ENCODE measurements around the gene SHQ1. TPM values are rescaled to one million over a fixed set of nuclear protein-coding genes. Genes with fewer than 3 reads are reported as not detected.

SHQ1 gene
- total and polyA plus RNA-seq, 4 donors, result 7.3 to 25.0 (median 16.0) TPM

DNA sequence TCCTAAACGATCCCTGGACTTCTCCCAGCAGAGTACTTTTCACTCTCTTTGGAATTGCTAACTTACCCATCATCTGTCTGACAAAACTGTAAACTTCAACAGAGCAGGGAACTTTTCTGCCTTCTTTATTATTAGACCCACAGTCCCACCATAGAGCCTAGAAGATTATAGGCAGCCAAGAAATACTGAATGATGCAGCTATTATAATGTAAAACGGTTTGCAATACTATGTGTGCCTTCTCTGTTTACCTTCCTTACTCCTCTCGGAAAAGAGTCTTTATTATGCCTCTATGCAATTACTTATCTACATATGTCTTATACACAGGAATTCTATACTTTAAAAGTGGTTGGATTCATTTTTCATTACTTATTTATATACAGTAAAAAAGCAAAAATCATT is 36.0 kb downstream of the SHQ1 start:
- WGBS, 2 donors, result 78 to 89% methylated on average over 3 of the region's 3 CpGs
- no peaks in the 10 kb centered on the region for H3K9me3 ChIP-seq (ENCODE audit: control insufficient read depth in 4 of 4, insufficient read depth in 3 of 4, low read length in 3 of 4)
- H3K4me1 ChIP-seq (ENCODE audit: control insufficient read depth in 5 of 5, insufficient read depth in 5 of 5, low read length in 5 of 5), result peaks cover 0 to 25% (median 14%) of the 10 kb centered on the region in 5 donors
- no peak overlapping the region for H3K27ac ChIP-seq (ENCODE audit: low read depth in 1 of 2, low read length in 1 of 2)
- H3K36me3 ChIP-seq (ENCODE audit: control insufficient read depth in 4 of 4, insufficient read depth in 4 of 4, low read length in 4 of 4), result peaks cover 2 to 5% (median 3%) of the 10 kb centered on the region in 4 donors
- ATAC-seq (ENCODE audit: insufficient read depth, low FRiP score) (no peak), DNase-seq (no peak)
- H3K27me3 ChIP-seq (ENCODE audit: control insufficient read depth in 3 of 3, insufficient read depth in 3 of 3, low read length in 2 of 3), result no peaks in the 10 kb centered on the region
- peak overlapping the region in 1 of 2 donors; percentile 13 for H3K9ac ChIP-seq (ENCODE audit: insufficient read depth in 1 of 2, low read length in 2 of 2)
- TF ChIP-seq, protein P1, sequence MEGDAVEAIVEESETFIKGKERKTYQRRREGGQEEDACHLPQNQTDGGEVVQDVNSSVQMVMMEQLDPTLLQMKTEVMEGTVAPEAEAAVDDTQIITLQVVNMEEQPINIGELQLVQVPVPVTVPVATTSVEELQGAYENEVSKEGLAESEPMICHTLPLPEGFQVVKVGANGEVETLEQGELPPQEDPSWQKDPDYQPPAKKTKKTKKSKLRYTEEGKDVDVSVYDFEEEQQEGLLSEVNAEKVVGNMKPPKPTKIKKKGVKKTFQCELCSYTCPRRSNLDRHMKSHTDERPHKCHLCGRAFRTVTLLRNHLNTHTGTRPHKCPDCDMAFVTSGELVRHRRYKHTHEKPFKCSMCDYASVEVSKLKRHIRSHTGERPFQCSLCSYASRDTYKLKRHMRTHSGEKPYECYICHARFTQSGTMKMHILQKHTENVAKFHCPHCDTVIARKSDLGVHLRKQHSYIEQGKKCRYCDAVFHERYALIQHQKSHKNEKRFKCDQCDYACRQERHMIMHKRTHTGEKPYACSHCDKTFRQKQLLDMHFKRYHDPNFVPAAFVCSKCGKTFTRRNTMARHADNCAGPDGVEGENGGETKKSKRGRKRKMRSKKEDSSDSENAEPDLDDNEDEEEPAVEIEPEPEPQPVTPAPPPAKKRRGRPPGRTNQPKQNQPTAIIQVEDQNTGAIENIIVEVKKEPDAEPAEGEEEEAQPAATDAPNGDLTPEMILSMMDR (IDR thresholded peaks at IDR 0.05; ENCODE audit: control extremely low read depth, extremely low read depth), result no peak
- no peak overlapping the region for H3K4me3 ChIP-seq

DNA sequence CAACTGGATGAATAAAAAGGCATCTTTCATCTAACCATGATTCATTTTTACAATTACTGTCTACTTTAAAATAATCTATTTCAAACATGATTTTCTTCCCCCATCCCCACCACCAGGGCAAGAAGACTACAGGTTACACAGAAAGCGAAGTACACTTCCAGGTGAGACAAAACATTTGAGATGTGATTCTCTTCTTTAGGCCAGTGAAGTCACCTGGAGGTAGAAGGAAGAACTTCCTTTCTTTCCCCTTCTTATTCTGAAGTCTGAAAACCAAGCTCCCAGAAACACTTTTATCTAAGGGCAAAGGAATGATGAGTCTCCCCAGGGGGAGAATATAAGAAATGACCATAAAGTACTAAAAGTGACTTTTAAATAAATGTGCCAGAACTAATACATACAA is 36.7 kb downstream of the SHQ1 start:
- 96 to 100% methylated on average over 1 of the region's 1 CpG for WGBS, 2 donors

DNA sequence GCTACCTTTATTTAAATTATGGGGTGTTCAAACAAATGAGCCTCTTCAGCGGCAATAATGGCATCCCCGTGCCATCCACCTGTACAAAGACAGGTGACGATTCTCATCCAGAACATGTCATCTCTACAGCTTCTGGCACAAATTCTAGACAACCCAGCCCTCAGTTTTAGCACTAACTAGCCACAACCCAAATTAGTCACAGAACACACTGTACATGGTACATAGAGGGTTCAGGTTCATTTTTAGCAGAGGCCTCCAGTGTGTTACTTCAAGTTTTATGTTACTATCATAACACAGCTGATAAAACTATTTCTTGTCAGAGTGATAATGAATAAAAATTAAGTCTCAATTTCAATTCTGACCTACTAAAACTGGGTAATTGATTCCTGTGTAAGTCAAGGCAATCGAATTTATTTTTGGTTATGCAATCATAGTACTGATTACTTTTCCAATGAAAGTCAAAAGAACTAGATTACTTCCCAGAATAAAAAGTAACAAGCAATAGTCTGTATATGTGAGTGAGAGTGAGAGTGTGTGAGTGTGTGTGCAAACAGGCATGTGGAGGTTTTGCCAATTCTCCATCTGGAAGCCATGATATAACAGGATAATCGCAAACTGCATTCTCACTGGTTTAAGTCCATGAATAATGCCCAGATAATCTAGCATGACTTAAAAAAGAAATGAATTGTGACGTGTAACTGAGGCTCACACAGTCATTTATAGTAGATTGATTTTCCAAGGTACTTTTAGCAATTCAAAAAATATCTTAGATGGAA is 37.4 kb downstream of the SHQ1 start:
- DNase-seq, result peak; percentile 52 to 91 (median 85)
- TF ChIP-seq, protein P1 (IDR thresholded peaks at IDR 0.05; ENCODE audit: control extremely low read depth, extremely low read depth), result no peak

More for the DNA sequence above, 36.7 kb downstream of the SHQ1 start:
- no peak overlapping the region for H3K9ac ChIP-seq (ENCODE audit: insufficient read depth in 1 of 2, low read length in 2 of 2)
- no peaks in the 10 kb centered on the region for H3K27me3 ChIP-seq (ENCODE audit: control insufficient read depth in 3 of 3, insufficient read depth in 3 of 3, low read length in 2 of 3)
- H3K4me3 ChIP-seq, result no peak overlapping the region
- peaks cover 0 to 3% (median under 1%) of the 10 kb centered on the region in 4 donors for H3K36me3 ChIP-seq (ENCODE audit: control insufficient read depth in 4 of 4, insufficient read depth in 4 of 4, low read length in 4 of 4)
- H3K9me3 ChIP-seq (ENCODE audit: control insufficient read depth in 4 of 4, insufficient read depth in 3 of 4, low read length in 3 of 4), result no peaks in the 10 kb centered on the region
- H3K4me1 ChIP-seq (ENCODE audit: control insufficient read depth in 5 of 5, insufficient read depth in 5 of 5, low read length in 5 of 5), result peaks cover 0 to 31% (median 17%) of the 10 kb centered on the region in 5 donors
- TF ChIP-seq, protein P1 (IDR thresholded peaks at IDR 0.05; ENCODE audit: control extremely low read depth, extremely low read depth), result no peak
- ATAC-seq (ENCODE audit: insufficient read depth, low FRiP score) (no peak), DNase-seq (no peak)
- H3K27ac ChIP-seq (ENCODE audit: low read depth in 1 of 2, low read length in 1 of 2), result no peak overlapping the region

More for the DNA sequence above, 37.4 kb downstream of the SHQ1 start:
- no peak overlapping the region for H3K9ac ChIP-seq (ENCODE audit: insufficient read depth in 1 of 2, low read length in 2 of 2)
- H3K27ac ChIP-seq (ENCODE audit: low read depth in 1 of 2, low read length in 1 of 2), result no peak overlapping the region
- ATAC-seq (ENCODE audit: insufficient read depth, low FRiP score), result no peak
- H3K4me3 ChIP-seq, result no peak overlapping the region
- H3K36me3 ChIP-seq (ENCODE audit: control insufficient read depth in 4 of 4, insufficient read depth in 4 of 4, low read length in 4 of 4), result peaks cover 0 to 3% (median under 1%) of the 10 kb centered on the region in 4 donors
- WGBS, 2 donors, result 84 to 89% methylated on average over 6 of the region's 6 CpGs
- no peaks in the 10 kb centered on the region for H3K27me3 ChIP-seq (ENCODE audit: control insufficient read depth in 3 of 3, insufficient read depth in 3 of 3, low read length in 2 of 3)
- peaks cover 0 to 38% (median 17%) of the 10 kb centered on the region in 5 donors for H3K4me1 ChIP-seq (ENCODE audit: control insufficient read depth in 5 of 5, insufficient read depth in 5 of 5, low read length in 5 of 5)
- H3K9me3 ChIP-seq (ENCODE audit: control insufficient read depth in 4 of 4, insufficient read depth in 3 of 4, low read length in 3 of 4), result no peaks in the 10 kb centered on the region
